ENCODE data around the gene PLCD1.
A peak's percentile ranks its signal among the peaks of the same experiment; 100 is the strongest.

The PLCD1 gene

DNA sequence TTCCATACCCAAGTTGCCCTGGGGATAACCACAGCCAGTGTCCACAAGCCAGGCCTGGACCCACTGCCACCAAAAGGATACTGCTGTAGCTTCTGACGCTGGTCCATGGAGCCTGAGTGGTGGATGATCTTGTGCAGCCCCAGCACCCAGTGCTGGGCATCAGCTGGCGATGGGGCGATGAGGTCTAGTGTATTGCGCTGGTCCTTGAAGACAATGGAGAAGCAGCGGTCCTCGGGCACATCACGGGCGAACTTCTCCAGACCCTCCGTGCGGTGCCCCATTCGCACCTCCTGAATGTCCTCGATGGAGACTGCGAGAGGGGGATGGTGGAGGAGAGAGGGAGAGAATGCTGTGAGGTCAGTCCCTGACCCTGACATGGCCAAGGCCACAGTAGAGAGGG, 13.0 kb downstream of the PLCD1 start:
- no peak for DNase-seq

DNA sequence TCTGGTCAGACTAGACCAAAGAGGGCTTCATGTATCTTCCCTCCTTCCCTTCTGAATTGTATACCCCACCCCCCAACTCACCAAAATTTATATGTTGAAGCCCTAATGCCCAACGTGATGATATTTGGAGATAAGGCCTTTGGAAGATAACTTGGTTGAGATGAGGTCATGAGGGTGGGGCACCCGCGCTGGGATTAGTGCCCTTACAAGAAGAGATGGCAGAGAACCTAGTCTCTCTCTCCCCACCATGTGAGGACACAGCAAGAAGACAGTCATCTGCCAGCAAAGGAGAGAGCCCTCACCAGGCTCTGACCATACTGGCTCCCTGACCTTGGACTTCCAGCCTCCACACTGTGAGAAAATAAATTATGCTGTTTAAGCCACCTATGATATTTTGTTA, 13.5 kb downstream of the PLCD1 start:
- DNase-seq: no peak

DNA sequence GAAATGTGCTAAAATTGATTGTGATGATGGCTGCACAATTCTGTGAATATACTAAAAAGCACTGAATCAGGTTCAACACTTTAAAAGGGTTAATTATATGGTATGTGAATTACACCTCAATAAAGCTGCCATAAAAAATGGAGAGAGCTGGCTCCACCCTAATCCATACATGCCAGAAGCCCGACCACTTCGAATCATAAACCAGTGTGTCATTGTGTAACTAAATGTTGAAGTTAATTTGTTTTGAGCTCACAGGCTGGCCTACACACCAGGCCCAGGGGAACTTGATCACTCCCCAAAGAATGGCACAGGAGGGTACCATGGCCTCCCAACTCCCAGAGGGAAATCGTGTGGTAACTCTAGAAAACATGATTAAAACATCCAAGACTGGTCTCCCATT, 14.0 kb downstream of the PLCD1 start:
- DNase-seq: no peak

DNA sequence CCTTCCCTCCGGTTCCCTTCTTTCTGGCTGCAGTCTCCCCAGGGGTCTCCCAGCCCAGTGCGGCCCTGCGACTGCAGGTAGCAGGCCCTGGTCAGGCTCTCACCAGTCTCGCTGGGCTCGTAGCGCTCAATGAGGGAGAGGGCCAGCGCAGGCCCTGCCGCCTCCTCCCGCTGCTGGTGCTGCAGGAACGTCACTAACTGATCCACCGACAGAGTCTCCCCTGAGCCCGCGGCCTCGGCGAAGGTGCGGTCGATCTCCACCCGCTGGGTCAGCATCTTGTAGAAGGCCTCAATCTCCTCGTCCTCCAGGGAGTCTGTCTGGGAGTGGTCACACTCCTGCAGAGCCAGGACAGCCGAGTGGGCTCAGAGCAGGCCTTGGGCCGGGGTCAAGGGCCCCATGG, 18.3 kb downstream of the PLCD1 start:
- DNase-seq: no peak

DNA sequence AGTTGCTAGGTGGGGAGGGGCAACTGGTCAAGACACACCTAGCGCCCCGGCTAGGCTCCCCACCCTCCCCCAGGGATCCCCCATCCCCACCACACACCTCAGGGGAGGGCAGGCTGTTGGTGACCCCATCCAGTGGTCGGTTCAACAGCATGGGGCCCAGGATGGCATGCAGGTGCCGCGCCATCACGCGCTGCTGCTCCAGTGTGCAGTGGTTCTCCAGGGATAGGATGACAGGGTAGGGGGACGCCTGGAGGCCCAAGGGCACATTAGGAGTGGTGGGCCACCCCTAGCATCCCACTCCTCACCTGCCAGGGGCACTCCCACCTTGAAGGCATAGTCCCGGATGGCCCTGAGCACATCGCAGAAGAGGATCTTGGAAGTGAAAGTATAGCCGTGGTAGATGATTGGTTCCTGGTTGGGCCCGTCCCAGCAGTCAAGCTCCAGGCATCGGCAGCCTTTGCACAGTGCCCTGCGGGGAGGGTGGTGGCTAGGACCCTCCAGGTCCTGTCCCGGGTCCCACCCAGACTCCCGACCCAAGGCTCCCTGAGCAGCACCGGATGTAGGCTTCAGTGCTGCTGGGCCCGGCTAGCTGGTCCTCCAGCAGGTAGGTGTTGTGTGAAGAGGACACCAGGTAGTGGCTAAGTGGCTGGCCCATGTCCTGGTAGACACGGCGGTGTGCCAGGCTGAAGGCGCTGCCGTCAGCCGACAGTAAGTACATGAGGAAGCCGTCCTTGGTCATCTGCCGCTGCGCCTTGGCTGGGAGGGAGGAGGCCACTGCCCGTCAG, 19.4 kb downstream of the PLCD1 start:
- no peak for DNase-seq

DNA sequence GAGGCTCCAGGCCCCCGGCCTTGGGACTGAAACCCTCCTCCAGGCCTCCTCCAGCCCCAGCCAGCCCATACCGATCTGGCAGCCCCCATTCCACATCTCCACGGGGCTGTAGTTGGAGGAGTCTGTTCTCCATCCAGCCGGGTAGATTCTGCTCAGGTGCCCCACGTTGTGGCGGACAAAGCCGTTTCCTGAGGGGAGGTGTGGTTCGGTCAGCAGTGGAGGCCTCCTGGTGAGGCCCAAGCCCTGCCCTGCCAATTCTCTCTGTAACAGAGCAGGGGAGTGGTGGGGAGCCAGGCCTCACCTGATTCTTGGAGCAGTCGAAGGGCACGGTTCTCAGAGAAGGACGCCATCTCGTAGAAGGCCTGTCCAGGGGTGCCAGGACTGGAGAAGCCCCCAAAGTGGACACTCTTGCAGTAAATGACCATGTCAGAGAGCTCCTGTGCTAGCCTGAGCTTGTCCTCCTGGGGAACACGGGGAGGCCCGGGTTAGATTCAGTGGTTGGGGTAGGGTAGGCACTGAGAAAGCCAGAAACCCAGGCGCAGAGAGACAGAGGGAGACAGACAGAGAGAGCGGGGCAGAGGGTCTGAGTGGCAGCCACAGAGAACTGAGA, 20.4 kb downstream of the PLCD1 start:
- no peak for DNase-seq

DNA sequence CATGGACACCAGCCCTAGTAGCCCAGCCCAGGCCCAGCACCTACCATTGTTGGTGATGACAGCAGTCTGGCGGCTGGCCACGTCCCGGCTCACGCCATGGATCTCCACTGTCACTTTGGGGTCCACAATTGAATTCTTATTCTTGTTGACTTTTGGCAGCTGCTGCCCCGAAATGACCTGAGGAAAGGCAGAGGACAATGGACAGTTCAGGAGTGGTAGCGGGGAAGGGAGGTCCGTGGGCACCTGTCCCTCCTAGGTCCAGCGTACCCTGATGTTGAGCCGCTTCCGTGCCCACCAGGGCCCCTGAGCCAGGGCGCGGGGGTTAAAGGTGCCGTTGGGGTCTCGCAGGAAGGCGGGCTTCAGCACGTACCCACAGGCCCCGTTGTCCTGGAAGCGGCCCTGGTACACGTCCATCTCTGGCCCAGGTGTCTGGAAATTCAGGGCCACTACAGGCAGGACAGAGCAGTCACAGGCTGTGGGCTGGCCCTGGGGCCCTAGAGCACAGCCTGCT, 21.2 kb downstream of the PLCD1 start:
- DNase-seq: no peak

DNA sequence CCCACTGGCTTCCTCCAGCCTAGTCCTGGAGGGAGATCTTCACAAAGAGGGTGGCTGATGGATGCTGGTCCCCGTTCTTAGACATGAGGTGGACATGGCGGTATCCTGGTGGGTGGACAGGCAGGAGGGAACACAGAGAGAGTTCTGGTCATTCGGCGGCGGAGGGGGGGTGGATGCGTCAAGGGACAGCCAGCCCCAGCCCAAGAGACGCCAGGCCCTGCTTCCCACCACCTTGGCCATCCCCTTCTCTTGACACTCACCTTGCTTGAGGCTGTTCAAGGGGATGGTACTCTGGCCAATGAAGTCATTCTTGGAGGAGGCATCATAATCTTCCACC, 21.7 kb downstream of the PLCD1 start:
- no peak for DNase-seq

DNA sequence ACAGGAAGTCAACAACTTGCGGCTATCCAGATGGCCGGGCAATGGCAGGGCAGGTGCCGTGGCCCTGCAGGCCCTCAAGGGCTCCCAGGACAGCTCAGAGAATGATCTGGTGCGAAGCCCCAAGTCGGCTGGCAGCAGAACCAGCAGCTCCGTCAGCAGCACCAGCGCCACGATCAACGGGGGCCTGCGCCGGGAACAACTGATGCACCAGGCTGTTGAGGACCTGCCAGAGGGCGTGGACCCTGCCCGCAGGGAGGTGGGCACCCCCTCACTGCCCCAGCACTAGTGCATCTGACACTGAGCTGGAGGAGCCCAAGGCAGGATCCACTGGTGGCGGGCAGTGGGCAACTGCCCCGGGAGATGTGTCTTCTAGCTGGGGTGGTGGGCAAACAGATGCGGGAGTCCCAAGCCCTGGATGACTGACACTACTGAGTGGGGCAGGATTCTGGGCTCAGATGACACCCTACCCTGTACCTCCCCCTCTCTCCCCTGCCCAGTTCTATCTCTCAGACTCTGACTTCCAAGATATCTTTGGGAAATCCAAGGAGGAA, 22.9 kb downstream of the PLCD1 start:
- DNase-seq: no peak

DNA sequence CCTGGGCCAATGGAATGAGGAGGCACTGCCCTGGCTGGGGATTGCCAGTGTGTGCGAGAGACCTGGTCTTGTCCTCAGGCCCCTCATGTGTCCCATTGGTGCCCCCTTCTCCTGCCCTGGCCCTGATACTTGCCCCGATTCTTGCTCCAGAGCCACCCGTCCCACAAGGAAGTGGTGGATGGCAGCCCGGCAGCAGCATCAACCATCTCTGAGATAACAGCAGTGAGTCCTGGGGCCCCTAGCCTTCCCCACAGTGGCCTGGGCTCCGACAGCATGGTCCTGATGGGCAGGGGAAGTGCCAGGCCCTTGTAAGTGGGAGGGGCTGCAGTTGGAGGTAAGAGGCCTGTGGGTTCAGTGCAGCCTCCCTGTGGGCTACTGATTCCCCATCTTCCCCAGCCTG, 23.4 kb downstream of the PLCD1 start:
- no peak for DNase-seq

DNA sequence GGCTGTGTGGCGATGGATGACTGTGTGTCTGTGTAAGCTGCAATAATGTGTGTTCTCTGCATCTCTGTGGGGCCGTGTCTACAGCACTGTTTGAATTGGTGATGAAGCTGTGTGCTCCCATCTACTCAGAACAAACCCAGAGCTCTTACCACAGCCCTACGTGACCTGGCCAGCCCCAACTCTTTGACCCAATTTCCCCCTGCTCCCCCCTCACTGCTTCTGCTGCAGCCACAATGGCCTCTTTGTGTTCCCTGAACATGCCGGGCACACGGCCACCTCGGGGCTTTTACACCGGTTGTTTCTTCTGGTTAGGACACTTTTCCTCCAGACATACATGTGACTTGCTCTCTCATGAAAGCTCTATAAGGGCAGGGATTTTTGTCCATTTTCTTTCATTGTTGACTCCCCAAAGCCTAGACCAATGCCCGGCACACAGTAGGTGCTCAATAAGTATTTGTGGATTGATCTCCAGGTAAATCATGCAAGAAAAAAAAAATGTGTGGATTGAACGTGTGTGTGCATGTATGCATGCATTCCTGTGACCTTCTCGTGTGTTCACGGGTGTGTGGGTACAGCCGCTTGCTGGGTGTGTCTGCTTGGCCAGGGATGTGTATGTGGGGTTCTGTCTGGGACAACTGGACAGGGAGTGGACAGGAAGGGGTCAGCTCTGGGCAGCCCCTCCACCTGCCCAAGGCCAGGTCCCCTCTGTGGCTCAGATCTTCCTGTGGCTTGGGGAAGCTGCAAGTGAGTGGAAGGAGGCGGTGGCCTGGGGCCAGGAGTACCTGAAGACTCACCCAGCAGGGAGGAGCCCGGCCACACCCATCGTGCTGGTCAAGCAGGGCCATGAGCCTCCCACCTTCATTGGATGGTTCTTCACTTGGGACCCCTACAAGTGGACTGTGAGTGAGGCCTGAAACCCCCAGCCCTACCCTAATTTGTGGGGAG, 24.1 kb downstream of the PLCD1 start:
- no peak for DNase-seq

DNA sequence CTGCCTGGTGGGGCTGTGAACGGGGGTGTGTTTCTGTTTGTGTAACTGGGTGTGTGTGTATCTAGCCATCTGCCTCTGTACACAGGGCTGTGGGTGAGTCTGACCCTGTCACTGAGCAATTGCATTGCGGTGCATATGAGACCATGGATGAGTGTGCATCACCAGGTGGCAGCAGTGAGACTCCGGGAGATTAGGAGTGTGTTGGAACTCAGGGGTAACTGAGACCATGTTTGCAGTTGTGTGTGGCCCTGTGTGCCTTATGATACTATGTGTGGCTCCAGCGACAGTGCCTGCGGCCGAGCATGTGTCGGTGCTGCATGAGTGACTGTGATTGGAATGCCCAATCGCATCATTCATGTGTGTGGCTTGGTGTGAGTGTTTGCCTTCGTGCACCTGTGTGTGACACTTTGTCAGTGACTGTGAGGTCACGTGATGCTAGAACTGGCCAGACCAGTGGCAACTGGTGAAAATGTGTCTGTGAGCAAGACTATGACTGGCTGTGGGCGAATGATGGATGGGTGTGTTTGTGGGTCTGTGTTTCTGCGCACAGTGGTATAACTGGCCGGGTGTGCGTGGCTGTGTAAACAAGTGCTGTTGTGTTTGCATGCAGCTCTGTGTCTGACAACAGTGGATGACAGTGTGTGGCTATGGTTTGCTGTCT, 24.9 kb downstream of the PLCD1 start:
- peak; percentile 12 to 13 for DNase-seq

DNA sequence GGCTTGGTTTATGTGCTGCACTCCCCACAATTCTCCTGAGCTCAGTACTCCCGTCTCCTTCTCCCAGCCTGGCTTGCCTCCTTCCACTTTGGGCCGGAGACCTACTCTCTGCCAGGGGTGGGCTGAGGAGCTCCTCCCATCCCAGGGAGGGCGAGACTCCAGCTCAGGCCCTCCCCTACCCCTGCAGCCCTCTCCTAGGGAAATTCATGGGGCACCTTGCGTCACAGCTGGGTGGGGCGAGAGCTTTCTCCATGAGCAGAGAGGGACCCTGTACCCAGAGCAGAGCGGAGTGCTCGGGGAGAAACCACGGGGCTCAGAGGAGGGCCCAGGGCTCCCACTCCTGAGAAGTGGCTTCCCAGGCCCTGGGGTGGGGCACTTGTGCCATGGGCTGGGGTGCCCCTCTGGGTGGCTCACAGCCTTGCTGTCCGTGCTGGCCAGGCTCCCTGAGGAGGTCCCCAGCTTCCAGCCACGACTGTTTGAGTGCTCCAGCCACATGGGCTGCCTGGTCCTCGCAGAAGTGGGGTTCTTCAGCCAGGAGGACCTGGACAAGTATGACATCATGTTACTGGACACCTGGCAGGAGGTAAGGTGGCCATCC, 25.5 kb downstream of the PLCD1 start:
- no peak for DNase-seq

DNA sequence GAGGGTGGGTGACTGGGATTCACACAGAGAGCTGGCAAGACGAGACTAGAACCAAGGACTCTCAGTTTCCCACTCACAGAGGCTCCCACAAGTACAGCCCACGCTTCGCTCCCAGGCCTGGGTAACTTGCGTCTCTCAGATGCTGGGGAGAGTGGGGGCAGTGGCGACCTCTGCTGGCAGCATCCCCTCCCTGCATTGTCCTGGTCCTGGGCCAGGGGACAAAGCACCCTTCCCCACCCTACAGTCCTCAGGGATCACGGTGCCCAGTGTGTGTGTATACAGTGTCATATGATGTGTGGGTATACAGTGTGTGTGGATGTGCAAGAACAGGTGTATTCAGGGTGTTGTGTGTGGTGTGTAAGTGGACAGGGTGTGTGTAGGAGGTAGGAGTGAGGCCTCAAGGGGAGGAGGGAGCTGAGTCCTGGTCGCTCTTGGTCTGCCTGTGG, 26.0 kb downstream of the PLCD1 start:
- no peak for DNase-seq

DNA sequence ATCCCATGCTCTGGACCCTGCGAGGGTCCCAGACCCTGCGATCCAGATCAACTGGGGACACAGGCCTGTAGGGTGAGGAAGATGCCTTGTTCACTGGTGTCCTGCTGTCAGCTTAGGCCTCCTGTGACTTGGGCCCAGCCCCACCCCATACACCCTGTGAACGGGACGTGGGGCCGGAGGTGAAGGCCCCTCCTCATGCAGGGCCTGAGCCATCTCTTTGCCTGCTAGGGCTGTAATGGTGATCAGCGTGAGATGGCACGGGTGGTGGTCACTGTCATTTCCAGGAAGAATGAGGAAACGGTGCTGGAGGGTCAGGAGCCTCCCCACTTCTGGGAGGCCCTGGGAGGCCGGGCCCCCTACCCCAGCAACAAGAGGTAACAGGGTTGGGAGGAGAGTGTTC, 26.5 kb downstream of the PLCD1 start:
- DNase-seq: no peak

DNA sequence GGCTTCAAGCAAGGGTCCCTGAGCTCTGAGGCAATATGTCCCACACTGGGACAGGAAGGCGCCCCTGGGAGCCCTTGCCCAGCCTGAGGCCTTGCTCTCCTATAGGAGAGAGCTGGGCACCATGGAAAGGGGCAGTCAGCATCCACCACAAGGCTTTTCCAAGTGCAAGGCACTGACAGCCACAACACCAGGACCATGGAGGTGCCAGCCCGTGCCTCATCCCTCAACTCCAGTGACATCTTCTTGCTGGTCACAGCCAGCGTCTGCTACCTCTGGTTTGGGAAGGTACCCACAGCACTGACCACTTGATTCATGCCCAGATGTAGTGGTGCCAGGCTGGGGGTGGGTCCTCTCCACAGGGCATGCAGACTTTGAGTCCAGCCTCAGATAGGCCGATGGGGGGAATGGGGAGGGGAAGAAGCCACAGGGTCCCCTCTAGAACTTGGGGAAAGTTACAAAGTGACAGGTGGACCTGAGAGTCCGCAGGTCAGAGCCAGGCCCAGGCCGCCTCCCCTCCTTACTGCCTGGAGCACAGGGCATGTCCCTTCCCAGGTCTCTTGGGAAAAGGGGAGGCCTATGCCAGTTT, 27.1 kb downstream of the PLCD1 start:
- no peak for DNase-seq

DNA sequence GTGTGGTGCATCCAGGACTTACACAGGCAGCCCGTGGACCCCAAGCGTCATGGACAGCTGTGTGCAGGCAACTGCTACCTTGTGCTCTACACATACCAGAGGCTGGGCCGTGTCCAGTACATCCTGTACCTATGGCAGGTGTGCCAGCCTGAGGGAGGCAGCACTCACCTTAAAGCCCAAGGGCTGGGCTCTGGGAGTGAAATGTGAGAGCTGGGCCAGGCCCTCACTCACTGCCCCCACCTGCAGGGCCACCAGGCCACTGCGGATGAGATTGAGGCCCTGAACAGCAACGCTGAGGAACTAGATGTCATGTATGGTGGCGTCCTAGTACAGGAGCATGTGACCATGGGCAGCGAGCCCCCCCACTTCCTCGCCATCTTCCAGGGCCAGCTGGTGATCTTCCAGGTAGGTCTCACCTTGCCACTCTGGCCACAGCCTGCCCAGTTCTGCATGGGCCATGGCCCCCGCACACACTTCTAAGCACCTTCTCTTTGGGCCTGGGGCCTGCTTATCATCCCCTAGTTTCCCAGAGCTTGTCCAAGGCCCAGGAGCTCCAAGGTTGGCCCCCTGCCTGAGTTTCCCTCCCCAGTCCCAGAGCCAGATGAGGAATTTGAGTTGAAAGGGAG, 27.9 kb downstream of the PLCD1 start:
- DNase-seq: no peak

DNA sequence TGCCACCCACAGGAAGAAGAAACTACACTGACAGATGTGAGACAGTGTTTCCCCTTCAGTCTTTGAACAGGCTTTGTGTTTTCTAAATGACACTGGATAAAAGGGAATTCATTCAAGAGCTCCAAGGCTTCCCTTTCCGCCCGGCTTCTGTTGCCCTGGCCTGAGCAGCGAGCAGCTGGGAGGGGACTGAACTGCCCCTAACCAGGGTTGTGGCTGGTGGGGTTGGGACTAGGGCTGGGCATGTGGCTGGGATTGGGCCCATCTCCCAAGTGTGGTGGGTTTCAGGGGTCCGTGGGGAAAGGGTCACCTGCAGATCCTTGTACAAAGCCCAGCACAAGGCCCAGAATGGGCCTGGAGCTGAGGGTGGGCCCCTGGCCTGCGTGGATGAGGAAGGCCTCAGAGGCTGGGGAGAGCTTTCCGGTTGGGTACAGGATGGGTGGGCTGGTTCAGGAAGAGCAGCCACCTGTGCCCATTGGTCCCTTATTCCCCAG, 28.4 kb downstream of the PLCD1 start:
- no peak for DNase-seq

DNA sequence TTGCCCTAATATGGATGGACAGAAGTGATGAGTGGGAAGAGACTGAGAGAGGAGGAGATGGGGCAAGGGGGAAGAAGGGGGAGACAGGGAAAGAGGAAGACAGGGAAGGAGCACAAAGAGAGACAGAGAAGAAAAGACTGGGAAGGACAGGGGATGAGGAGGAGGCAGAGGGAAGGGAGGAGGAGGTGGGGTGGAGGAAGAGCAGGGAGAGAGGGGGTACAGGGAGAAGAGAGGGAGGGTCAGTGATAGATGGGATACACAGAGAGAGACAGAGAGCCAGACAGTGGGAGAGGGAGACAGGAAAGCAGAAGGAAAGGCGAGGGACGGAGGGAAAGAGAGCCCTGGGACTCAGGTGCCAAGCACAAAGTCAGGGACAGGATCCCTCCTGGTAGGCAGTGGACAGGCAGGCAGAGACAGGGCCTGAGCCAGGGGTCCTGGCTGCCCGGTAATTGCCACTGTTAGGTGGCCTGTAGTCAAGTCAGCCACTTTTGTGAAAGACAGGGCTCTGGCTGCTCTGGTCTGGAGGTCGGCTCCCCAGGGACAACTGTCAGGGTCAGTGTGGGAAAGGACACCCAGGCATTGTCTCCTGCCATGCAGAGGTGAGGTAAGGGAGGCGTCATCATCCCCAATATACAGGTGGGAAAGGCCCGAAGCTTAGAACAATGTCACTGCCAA, 29.1 kb downstream of the PLCD1 start:
- DNase-seq: no peak

DNA sequence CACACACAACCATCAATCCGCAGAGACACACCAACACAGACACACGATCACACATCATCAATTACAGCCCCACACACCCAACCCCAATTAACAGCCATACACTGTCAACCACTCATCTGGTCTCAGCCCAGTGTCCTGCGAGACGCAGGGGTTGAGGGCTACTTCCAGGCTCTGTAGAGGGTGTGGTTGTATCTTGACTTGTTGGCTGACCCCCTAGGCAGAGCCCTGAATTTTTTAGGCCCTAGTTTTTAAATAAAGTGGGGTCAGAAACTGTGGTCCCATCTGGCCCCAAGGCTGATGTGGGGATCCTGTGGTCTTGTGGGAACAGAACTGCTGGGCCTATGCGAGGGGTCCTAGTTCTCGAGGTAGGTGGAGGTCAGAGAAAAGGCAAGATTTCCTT, 29.6 kb downstream of the PLCD1 start:
- no peak for DNase-seq

Data from NCI-H2081 (cell line).